Iris pigment epithelial cell (primary cell): Measurements from ENCODE around the gene LGMN.
"Not testable (repeated sequence)": the region's sequence is repeated elsewhere in the genome, so short reads cannot be mapped to it uniquely, and the experiment has no call there.

Experiments used
- DNase-seq: peaks from one replicate; pipeline ENCODE4 v3.0.0-alpha.2; 2011; ENCODE audit warnings: low read depth

The LGMN gene

GRCh38 chr14:92748259-92749016 lies at the start of gene LGMN:
Gene LGMN, minus strand, starts transcription at chr14:92748627. Its CDS starts 15,841 bp downstream, at chr14:92732786.
- peak; percentile 94 for DNase-seq

GRCh38 chr14:92794961-92795360 lies 46.5 kb upstream of the LGMN start:
- no peak for DNase-seq

GRCh38 chr14:92794547-92794941 lies 46.1 kb upstream of the LGMN start:
- peak; percentile 20 for DNase-seq

GRCh38 chr14:92793709-92794546 lies 45.5 kb upstream of the LGMN start, which contains the start of gene GOLGA5:
Gene GOLGA5, plus strand, starts transcription at chr14:92794305. Its CDS starts 3,133 bp downstream, at chr14:92797438.
- peak; percentile 97 for DNase-seq

GRCh38 chr14:92792885-92793284 lies 44.5 kb upstream of the LGMN start:
- peak; percentile 44 for DNase-seq

GRCh38 chr14:92789457-92790089 lies 41.1 kb upstream of the LGMN start:
- no peak for DNase-seq

- DNase-seq, result no peak
Measured at GRCh38 chr14:92787554-92787953, 39.1 kb upstream of the LGMN start.

- DNase-seq, result no peak
Measured at GRCh38 chr14:92786427-92786756, 38.0 kb upstream of the LGMN start.

- DNase-seq, result peak; percentile 93
Measured at GRCh38 chr14:92785667-92786426, 37.4 kb upstream of the LGMN start.

- peak; percentile 71 for DNase-seq
Measured at GRCh38 chr14:92783813-92784431, 35.5 kb upstream of the LGMN start.

GRCh38 chr14:92781350-92781749 lies 32.9 kb upstream of the LGMN start:
- no peak for DNase-seq

- DNase-seq, result peak; percentile 91
Measured at GRCh38 chr14:92780444-92781232, 32.2 kb upstream of the LGMN start.

- not testable (repeated sequence) for DNase-seq
Measured at GRCh38 chr14:92778868-92779565, 30.6 kb upstream of the LGMN start.

- not testable (repeated sequence) for DNase-seq
Measured at GRCh38 chr14:92775292-92775691, 26.9 kb upstream of the LGMN start.

- no peak for DNase-seq
Measured at GRCh38 chr14:92774572-92774971, 26.1 kb upstream of the LGMN start.

GRCh38 chr14:92770484-92770883 lies 22.1 kb upstream of the LGMN start:
- DNase-seq, result no peak

- no peak for DNase-seq
Measured at GRCh38 chr14:92768795-92769194, 20.4 kb upstream of the LGMN start.

- not testable (repeated sequence) for DNase-seq
Measured at GRCh38 chr14:92768236-92768635, 19.8 kb upstream of the LGMN start.

GRCh38 chr14:92763666-92764631 lies 15.5 kb upstream of the LGMN start:
- not testable (repeated sequence) for DNase-seq
